SK-N-MC (cell line): ENCODE data around the gene KLHL9.

Experiments
- EZH2 ChIP-seq: fragments of 200-600 bp; sonication (generic); IDR thresholded peaks from one replicate; pipeline ENCODE4 v1.6.1; 2017; ENCODE audit warnings: antibody characterized with exemption
- POLR2AphosphoS5 ChIP-seq: IDR thresholded peaks from 2 replicates; pipeline ENCODE4 v1.6.1; 2012; ENCODE audit warnings: mild to moderate bottlenecking, low read depth, low read length, borderline replicate concordance

DNA sequence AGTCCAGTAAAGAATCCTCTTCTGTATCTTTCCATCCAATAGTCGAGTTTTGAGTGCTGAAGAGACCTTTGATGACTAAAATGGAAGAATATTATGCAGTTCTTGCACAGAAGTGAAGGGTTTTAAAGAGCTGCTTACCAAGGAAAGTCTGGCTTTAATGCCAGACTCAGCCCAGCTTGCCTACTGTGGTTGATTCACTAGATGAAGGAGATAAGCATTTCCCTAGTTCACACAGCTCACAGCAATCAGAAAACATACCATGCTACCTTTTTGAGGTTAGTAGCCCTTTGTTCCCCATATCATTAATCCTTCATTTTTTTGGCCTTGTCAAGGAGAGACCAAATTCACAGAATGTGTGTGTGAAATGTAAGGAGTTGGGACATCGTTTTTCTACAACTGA is 45.4 kb downstream of the KLHL9 start:
- TF ChIP-seq POLR2AphosphoS5 (no peak), EZH2 (no peak)
